Trophoblast cell (in vitro differentiated cells and primary cell): ENCODE measurements around the gene CMTR1.

Experiments used
- DNase-seq, 2 donors: peaks; one replicate each; pipeline ENCODE4 v3.0.0-alpha.2; 2016
- H2AFZ ChIP-seq: 2 replicates; pipeline ENCODE4 v1.6.1; 2013; ENCODE audit warnings: low read length, moderate library complexity, mild to moderate bottlenecking; ENCODE audit not compliant: insufficient read depth, poor library complexity
- H2AK5ac ChIP-seq: 2 replicates; pipeline ENCODE4 v1.6.1; 2013; ENCODE audit warnings: mild to moderate bottlenecking, low read length
- H2BK120ac ChIP-seq: 2 replicates; pipeline ENCODE4 v1.6.1; 2013; ENCODE audit warnings: low read length, mild to moderate bottlenecking, moderate library complexity; ENCODE audit not compliant: insufficient read depth, poor library complexity
- H2BK12ac ChIP-seq: 2 replicates; pipeline ENCODE4 v1.6.1; 2013; ENCODE audit warnings: mild to moderate bottlenecking, low read length, moderate library complexity
- H2BK5ac ChIP-seq: 2 replicates; pipeline ENCODE4 v1.6.1; 2013; ENCODE audit warnings: low read length, low read depth, moderate library complexity, mild to moderate bottlenecking; ENCODE audit not compliant: poor library complexity
- H3K14ac ChIP-seq: 2 replicates; pipeline ENCODE4 v1.6.1; 2013; ENCODE audit warnings: mild to moderate bottlenecking, low read length
- H3K18ac ChIP-seq: 2 replicates; pipeline ENCODE4 v1.6.1; 2013; ENCODE audit warnings: mild to moderate bottlenecking, low read length
- H3K23ac ChIP-seq: 2 replicates; pipeline ENCODE4 v1.6.1; 2013; ENCODE audit warnings: low read length
- H3K27ac ChIP-seq: 2 replicates; pipeline ENCODE4 v1.5.1; 2013; ENCODE audit warnings: low read depth, mild to moderate bottlenecking, inconsistent platforms, low read length, moderate library complexity
- H3K27me3 ChIP-seq: 2 replicates; pipeline ENCODE4 v1.6.1; 2013; ENCODE audit warnings: inconsistent platforms, mild to moderate bottlenecking, low read length, moderate library complexity; ENCODE audit not compliant: insufficient read depth
- H3K36me3 ChIP-seq, 2 experiments: 1 replicate in 1 of 2; 2 replicates in 1 of 2; pipeline ENCODE4 v1.6.1; 2013; ENCODE audit warnings: low read length in 2 of 2, mild to moderate bottlenecking in 2 of 2, moderate library complexity in 1 of 2; ENCODE audit not compliant: insufficient read depth in 2 of 2, control insufficient read depth in 1 of 2
- H3K4ac ChIP-seq: 2 replicates; pipeline ENCODE4 v1.6.1; 2013; ENCODE audit warnings: low read depth, mild to moderate bottlenecking, low read length, moderate library complexity
- H3K4me1 ChIP-seq, 2 experiments: 1 replicate in 1 of 2; 2 replicates in 1 of 2; pipeline ENCODE4 v1.6.1; 2013; ENCODE audit warnings: low read length in 2 of 2, mild to moderate bottlenecking in 2 of 2, moderate library complexity in 1 of 2; ENCODE audit not compliant: insufficient read depth in 2 of 2, control insufficient read depth in 1 of 2
- H3K4me2 ChIP-seq: 2 replicates; pipeline ENCODE4 v1.6.1; 2013; ENCODE audit warnings: inconsistent platforms, mild to moderate bottlenecking, low read length, moderate library complexity
- H3K4me3 ChIP-seq: 2 replicates; pipeline ENCODE4 v1.5.1; 2013; ENCODE audit warnings: mild to moderate bottlenecking, low read depth, low read length, inconsistent platforms
- H3K79me1 ChIP-seq: one replicate; pipeline ENCODE4 v1.6.1; 2013; ENCODE audit warnings: low read length
- H3K79me2 ChIP-seq: 2 replicates; pipeline ENCODE4 v1.6.1; 2013; ENCODE audit warnings: low read length, mild to moderate bottlenecking; ENCODE audit not compliant: control insufficient read depth, insufficient read depth, poor library complexity
- H3K9ac ChIP-seq: 2 replicates; pipeline ENCODE4 v1.6.1; 2013; ENCODE audit warnings: mild to moderate bottlenecking, low read length
- H3K9me3 ChIP-seq: 2 replicates; pipeline ENCODE4 v1.6.1; 2013; ENCODE audit warnings: low read depth, mild to moderate bottlenecking, control low read depth, inconsistent platforms, low read length; ENCODE audit not compliant: insufficient read depth
- H4K12ac ChIP-seq: 2 replicates; pipeline ENCODE4 v1.6.1; 2013; ENCODE audit warnings: low read depth, mild to moderate bottlenecking, low read length, moderate library complexity
- H4K8ac ChIP-seq: 2 replicates; pipeline ENCODE4 v1.6.1; 2013; ENCODE audit warnings: low read depth, mild to moderate bottlenecking, low read length, moderate library complexity
- H4K91ac ChIP-seq: one replicate; pipeline ENCODE4 v1.6.1; 2013; ENCODE audit warnings: low read depth, mild to moderate bottlenecking, low read length, moderate library complexity
- WGBS: extraction: QIAGEN DNeasy Blood & Tissue Kit; methylation state at CpG from one replicate; pipeline ENCODE4 v1.1.7; 2013; ENCODE audit warnings: missing lambda C conversion rate; ENCODE audit not compliant: insufficient read length, insufficient coverage; ENCODE audit errors: extremely low coverage; 5-methylcytosine and 5-hydroxymethylcytosine counted together

Gene CMTR1

GRCh38 chr6:37488476-37488875, 55.5 kb downstream of the CMTR1 start:
- H4K91ac ChIP-seq: no peak overlapping the region
- H3K4me1 ChIP-seq: peaks cover 0 to 3% of the 10 kb centered on the region in 2 experiments
- H3K4me2 ChIP-seq: no peak overlapping the region
- no peak overlapping the region for H2AFZ ChIP-seq
- H3K14ac ChIP-seq: no peak overlapping the region
- H3K27me3 ChIP-seq: no peaks in the 10 kb centered on the region
- no peak overlapping the region for H3K27ac ChIP-seq
- H2BK5ac ChIP-seq: no peak overlapping the region
- no peak for DNase-seq
- no peak overlapping the region for H4K12ac ChIP-seq
- H3K79me2 ChIP-seq: no peaks in the 10 kb centered on the region
- WGBS: no CpG with 5 or more reads among the region's 1 CpG
- no peak overlapping the region for H3K23ac ChIP-seq
- no peak overlapping the region for H3K9ac ChIP-seq
- H3K79me1 ChIP-seq: no peaks in the 10 kb centered on the region
- H3K4ac ChIP-seq: no peak overlapping the region
- H4K8ac ChIP-seq: no peak overlapping the region
- H2AK5ac ChIP-seq: no peak overlapping the region
- no peak overlapping the region for H2BK12ac ChIP-seq
- H3K4me3 ChIP-seq: no peak overlapping the region
- no peak overlapping the region for H3K18ac ChIP-seq
- H3K9me3 ChIP-seq: no peaks in the 10 kb centered on the region
- no peak overlapping the region for H2BK120ac ChIP-seq
- peaks cover 1 to 4% of the 10 kb centered on the region in 2 experiments for H3K36me3 ChIP-seq

GRCh38 chr6:37489697-37490336, 56.8 kb downstream of the CMTR1 start:
- Histone ChIP-seq H2BK5ac (no peak overlapping the region), H2BK12ac (no peak overlapping the region), H2BK120ac (no peak overlapping the region), H4K8ac (no peak overlapping the region), H3K4me3 (no peak overlapping the region), H3K36me3 (no peaks in the 10 kb centered on the region), H3K9ac (no peak overlapping the region), H4K91ac (no peak overlapping the region), H2AK5ac (no peak overlapping the region), H3K4me2 (no peak overlapping the region), H3K4ac (no peak overlapping the region), H3K23ac (no peak overlapping the region), H3K9me3 (no peaks in the 10 kb centered on the region), H2AFZ (no peak overlapping the region), H3K4me1 (peaks cover 0 to 3% of the 10 kb centered on the region in 2 experiments), H3K18ac (no peak overlapping the region), H3K79me2 (no peaks in the 10 kb centered on the region), H3K79me1 (no peaks in the 10 kb centered on the region), H3K27ac (no peak overlapping the region), H4K12ac (no peak overlapping the region), H3K14ac (no peak overlapping the region), H3K27me3 (no peaks in the 10 kb centered on the region)
- DNase-seq: no peak
- WGBS: no CpG with 5 or more reads among the region's 10 CpGs

- Histone ChIP-seq H2BK120ac (no peak overlapping the region), H3K79me2 (no peaks in the 10 kb centered on the region), H4K8ac (no peak overlapping the region), H3K36me3 (no peaks in the 10 kb centered on the region), H2AFZ (no peak overlapping the region), H3K23ac (no peak overlapping the region), H3K4me3 (no peak overlapping the region), H3K14ac (no peak overlapping the region), H3K79me1 (no peaks in the 10 kb centered on the region), H2BK12ac (no peak overlapping the region), H3K18ac (no peak overlapping the region), H3K4me1 (peaks cover 0 to 3% of the 10 kb centered on the region in 2 experiments), H4K91ac (no peak overlapping the region), H4K12ac (no peak overlapping the region), H3K27me3 (no peaks in the 10 kb centered on the region), H3K4ac (no peak overlapping the region), H2BK5ac (no peak overlapping the region), H3K9ac (no peak overlapping the region), H3K9me3 (no peaks in the 10 kb centered on the region), H3K4me2 (no peak overlapping the region), H2AK5ac (no peak overlapping the region), H3K27ac (no peak overlapping the region)
- DNase-seq: no peak
- WGBS: no CpG with 5 or more reads among the region's 9 CpGs
Measured at GRCh38 chr6:37490536-37491170, 57.6 kb downstream of the CMTR1 start.

GRCh38 chr6:37491171-37491829, 58.3 kb downstream of the CMTR1 start:
- H3K14ac ChIP-seq: no peak overlapping the region
- no peak overlapping the region for H4K91ac ChIP-seq
- H3K18ac ChIP-seq: no peak overlapping the region
- no peak overlapping the region for H4K8ac ChIP-seq
- no peak overlapping the region for H3K9ac ChIP-seq
- H2BK120ac ChIP-seq: no peak overlapping the region
- no peak overlapping the region for H2BK5ac ChIP-seq
- no peak overlapping the region for H3K27ac ChIP-seq
- H3K4me1 ChIP-seq: peaks cover 0 to 3% of the 10 kb centered on the region in 2 experiments
- H2AK5ac ChIP-seq: no peak overlapping the region
- WGBS: no CpG with 5 or more reads among the region's 12 CpGs
- no peak overlapping the region for H3K4me3 ChIP-seq
- no peak for DNase-seq
- H3K27me3 ChIP-seq: no peaks in the 10 kb centered on the region
- no peak overlapping the region for H4K12ac ChIP-seq
- H3K4ac ChIP-seq: no peak overlapping the region
- no peaks in the 10 kb centered on the region for H3K79me2 ChIP-seq
- H3K4me2 ChIP-seq: no peak overlapping the region
- no peaks in the 10 kb centered on the region for H3K36me3 ChIP-seq
- H3K9me3 ChIP-seq: no peaks in the 10 kb centered on the region
- H3K23ac ChIP-seq: no peak overlapping the region
- no peak overlapping the region for H2BK12ac ChIP-seq
- no peak overlapping the region for H2AFZ ChIP-seq
- no peaks in the 10 kb centered on the region for H3K79me1 ChIP-seq
